ENCODE measurements around the gene DNAJC5G. TPM values are rescaled to one million over a fixed set of nuclear protein-coding genes. Genes with fewer than 3 reads are reported as not detected.

DNAJC5G gene
- polyA plus RNA-seq, 1 of the 3 experiments (the other 2 are of a cell fraction), result 0.18 TPM

- 85% methylated on average over 5 of the region's 5 CpGs for WGBS (ENCODE audit: low lambda C conversion rate)
- Histone ChIP-seq H3K9ac (no peak within 1 kb of the TSS), H2AFZ (ENCODE audit: low read depth) (no peak within 1 kb of the TSS), H3K36me3 (replicated peaks in 1 of 2; ENCODE audit: control insufficient read depth in 1 of 2, insufficient read depth in 2 of 2, low read length in 1 of 2) (no peaks in the 10 kb centered on the region), H3K4me2 (no peak within 1 kb of the TSS), H3K4me3 (ENCODE audit: low read depth in 2 of 2, low read length in 1 of 2) (no peak within 1 kb of the TSS), H3K4me1 (ENCODE audit: control insufficient read depth in 1 of 2, insufficient read depth in 2 of 2, low read depth in 1 of 2, low read length in 1 of 2) (peaks cover 0 to 23% of the 10 kb centered on the region in 2 experiments; a peak in 3 of 4 replicates), H3K79me2 (ENCODE audit: insufficient read depth) (no peaks in the 10 kb centered on the region), H3F3A (replicated peaks; ENCODE audit: insufficient read depth) (no peaks in the 10 kb centered on the region), H3K27me3 (ENCODE audit: insufficient read depth) (peaks cover 12% of the 10 kb centered on the region; the same call in 1 of the 2 replicates), H3K27ac (ENCODE audit: low read depth in 2 of 2, low read length in 1 of 2) (no peak within 1 kb of the TSS), H3K9me2 (no peaks in the 10 kb centered on the region), H4K20me1 (ENCODE audit: insufficient read depth) (no peaks in the 10 kb centered on the region), H3K9me3 (no peaks in the 10 kb centered on the region)
- TF ChIP-seq GABPA (IDR thresholded peaks at IDR 0.05; ENCODE audit: low read depth), result no peak
- TF ChIP-seq, protein P1, sequence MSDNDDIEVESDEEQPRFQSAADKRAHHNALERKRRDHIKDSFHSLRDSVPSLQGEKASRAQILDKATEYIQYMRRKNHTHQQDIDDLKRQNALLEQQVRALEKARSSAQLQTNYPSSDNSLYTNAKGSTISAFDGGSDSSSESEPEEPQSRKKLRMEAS (IDR thresholded peaks at IDR 0.05; ENCODE audit: low read depth), result no peak
- TF ChIP-seq RCOR1 (IDR thresholded peaks at IDR 0.05; ENCODE audit: low read length), result no peak
- TF ChIP-seq, protein P2, sequence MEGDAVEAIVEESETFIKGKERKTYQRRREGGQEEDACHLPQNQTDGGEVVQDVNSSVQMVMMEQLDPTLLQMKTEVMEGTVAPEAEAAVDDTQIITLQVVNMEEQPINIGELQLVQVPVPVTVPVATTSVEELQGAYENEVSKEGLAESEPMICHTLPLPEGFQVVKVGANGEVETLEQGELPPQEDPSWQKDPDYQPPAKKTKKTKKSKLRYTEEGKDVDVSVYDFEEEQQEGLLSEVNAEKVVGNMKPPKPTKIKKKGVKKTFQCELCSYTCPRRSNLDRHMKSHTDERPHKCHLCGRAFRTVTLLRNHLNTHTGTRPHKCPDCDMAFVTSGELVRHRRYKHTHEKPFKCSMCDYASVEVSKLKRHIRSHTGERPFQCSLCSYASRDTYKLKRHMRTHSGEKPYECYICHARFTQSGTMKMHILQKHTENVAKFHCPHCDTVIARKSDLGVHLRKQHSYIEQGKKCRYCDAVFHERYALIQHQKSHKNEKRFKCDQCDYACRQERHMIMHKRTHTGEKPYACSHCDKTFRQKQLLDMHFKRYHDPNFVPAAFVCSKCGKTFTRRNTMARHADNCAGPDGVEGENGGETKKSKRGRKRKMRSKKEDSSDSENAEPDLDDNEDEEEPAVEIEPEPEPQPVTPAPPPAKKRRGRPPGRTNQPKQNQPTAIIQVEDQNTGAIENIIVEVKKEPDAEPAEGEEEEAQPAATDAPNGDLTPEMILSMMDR (IDR thresholded peaks at IDR 0.05), result no peak
- TF ChIP-seq JUND (IDR thresholded peaks at IDR 0.05), result no peak
- no peak for TF ChIP-seq ZBTB33 (IDR thresholded peaks at IDR 0.05; ENCODE audit: borderline replicate concordance, low read depth)
- no peak for TF ChIP-seq RAD21 (IDR thresholded peaks at IDR 0.05; ENCODE audit: low read length)
- TF ChIP-seq RFX5 (IDR thresholded peaks at IDR 0.05; ENCODE audit: low read length), result no peak
- TF ChIP-seq FOXJ3 (CRISPR knock-in tag; IDR thresholded peaks at IDR 0.05), result no peak
- no peak for TF ChIP-seq TAF1 (IDR thresholded peaks at IDR 0.05; ENCODE audit: borderline replicate concordance, low read depth, low read length)
- TF ChIP-seq CHD2 (IDR thresholded peaks at IDR 0.05; ENCODE audit: low read length, partially characterized antibody), result no peak
- TF ChIP-seq YY1 (IDR thresholded peaks at IDR 0.05; ENCODE audit: low read depth), result no peak
- no peak for TF ChIP-seq POLR2AphosphoS5 (IDR thresholded peaks at IDR 0.05; ENCODE audit: low read depth, low read length)
- no peak for TF ChIP-seq RXRA (IDR thresholded peaks at IDR 0.05; ENCODE audit: borderline replicate concordance, low read depth)
- no peak for TF ChIP-seq TEAD4 (IDR thresholded peaks at IDR 0.05; ENCODE audit: borderline replicate concordance, insufficient read depth)
- TF ChIP-seq FOXM1 (IDR thresholded peaks at IDR 0.05; ENCODE audit: low read depth), result no peak
- ChIA-PET CTCF (interaction anchor here (0.7 to 18.0 kb wide), 17 partner anchors 14 to 320 kb away, joined by 3 to 392 read pairs (median 28); partner anchors contain the start of genes CAD, KHK, PREB and SLC30A3), POLR2A (interaction anchor here (0.7 to 1.3 kb wide), 2 partner anchors 26 to 196 kb away, joined by 3 read pairs; no protein-coding TSS in a partner anchor)
- no peak for DNase-seq
Observed at GRCh38 chr2:27281855-27282559, 6.8 kb downstream of the DNAJC5G start, which contains the start of gene TRIM54. Gene TRIM54, plus strand, starts transcription at chr2:27282429. Its CDS starts 303 bp downstream, at chr2:27282732.
